B cell (primary cell): ENCODE results near the gene NCOA3.

Experiments
- EZH2 ChIP-seq: IDR thresholded peaks from 2 replicates; pipeline ENCODE4 v1.6.1; 2012; ENCODE audit warnings: borderline replicate concordance, low read depth, mild to moderate bottlenecking, moderate library complexity, low read length; ENCODE audit not compliant: insufficient read depth, poor library complexity, severe bottlenecking
- TF ChIP-seq, protein P1 (sequence below): fragments of 200-600 bp; IDR thresholded peaks from one replicate; pipeline ENCODE4 v1.8.0; 2022; ENCODE audit warnings: antibody characterized with exemption, mild to moderate bottlenecking

DNA sequence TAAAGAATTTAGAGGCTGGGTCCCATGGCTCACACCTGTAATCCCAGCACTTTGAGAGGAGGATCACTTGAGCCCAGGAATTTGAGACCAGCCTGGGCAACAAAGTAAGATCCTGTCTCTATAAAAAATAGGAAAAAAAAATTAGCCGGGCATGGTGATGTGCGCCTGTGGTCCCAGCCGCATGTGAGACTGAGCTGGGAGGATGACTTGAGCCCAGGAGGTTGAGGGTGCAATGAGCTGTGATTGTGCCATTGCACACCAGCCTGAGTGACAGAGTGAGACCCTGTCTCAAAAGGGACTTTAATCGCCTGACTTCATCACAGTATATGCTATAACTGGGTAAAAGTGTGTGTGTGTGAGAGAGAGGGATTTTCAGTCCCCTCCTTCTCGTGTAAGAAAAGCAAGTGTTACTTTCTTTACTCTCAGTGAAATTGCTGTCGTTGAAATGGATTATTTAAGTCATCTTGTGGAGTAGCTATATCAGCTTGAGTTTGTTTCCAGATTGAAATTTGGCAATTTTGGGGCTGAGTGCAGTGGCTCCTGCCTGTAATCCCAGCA, 7.5 kb downstream of the NCOA3 start:
- TF ChIP-seq, protein P1, sequence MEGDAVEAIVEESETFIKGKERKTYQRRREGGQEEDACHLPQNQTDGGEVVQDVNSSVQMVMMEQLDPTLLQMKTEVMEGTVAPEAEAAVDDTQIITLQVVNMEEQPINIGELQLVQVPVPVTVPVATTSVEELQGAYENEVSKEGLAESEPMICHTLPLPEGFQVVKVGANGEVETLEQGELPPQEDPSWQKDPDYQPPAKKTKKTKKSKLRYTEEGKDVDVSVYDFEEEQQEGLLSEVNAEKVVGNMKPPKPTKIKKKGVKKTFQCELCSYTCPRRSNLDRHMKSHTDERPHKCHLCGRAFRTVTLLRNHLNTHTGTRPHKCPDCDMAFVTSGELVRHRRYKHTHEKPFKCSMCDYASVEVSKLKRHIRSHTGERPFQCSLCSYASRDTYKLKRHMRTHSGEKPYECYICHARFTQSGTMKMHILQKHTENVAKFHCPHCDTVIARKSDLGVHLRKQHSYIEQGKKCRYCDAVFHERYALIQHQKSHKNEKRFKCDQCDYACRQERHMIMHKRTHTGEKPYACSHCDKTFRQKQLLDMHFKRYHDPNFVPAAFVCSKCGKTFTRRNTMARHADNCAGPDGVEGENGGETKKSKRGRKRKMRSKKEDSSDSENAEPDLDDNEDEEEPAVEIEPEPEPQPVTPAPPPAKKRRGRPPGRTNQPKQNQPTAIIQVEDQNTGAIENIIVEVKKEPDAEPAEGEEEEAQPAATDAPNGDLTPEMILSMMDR, result no peak
- TF ChIP-seq EZH2, result no peak
